WTC11 (cell line): ENCODE measurements around the gene LPCAT1. TPM values are rescaled to one million over a fixed set of nuclear protein-coding genes. Genes with fewer than 3 reads are reported as not detected.

Experiments
- ATAC-seq: fragments of 200-7000 bp; cut with Tn5 transposase; 2 replicates; pipeline ENCODE4 v1.10.0; 2021; ENCODE audit warnings: mild to moderate bottlenecking, moderate library complexity
- CTCF ChIA-PET: fragments of 300-600 bp; sonication (Branson Sonifier 250); formaldehyde crosslinking; loops from one replicate; lab custom pipeline; 2021; ENCODE audit warnings: antibody characterized with exemption; lab: Charles Lee
- POLR2A ChIA-PET: fragments of 350-600 bp; sonication (Branson Sonifier 250); formaldehyde crosslinking; loops from one replicate; lab custom pipeline; 2021; ENCODE audit warnings: antibody characterized with exemption; lab: Charles Lee
- DNase-seq: peaks from one replicate; pipeline ENCODE4 v3.0.0; 2021; ENCODE audit warnings: low spot score
- H3K27ac Mint-ChIP-seq: 2 replicates; pipeline ENCODE4 v1.8.0; 2021; ENCODE audit warnings: mixed read lengths
- H3K27me3 Mint-ChIP-seq: 2 replicates; pipeline ENCODE4 v1.8.0; 2021; ENCODE audit warnings: low read depth, mild to moderate bottlenecking, moderate library complexity, mixed read lengths
- H3K36me3 Mint-ChIP-seq: 2 replicates; pipeline ENCODE4 v1.8.0; 2021; ENCODE audit warnings: mixed read lengths
- H3K4me1 Mint-ChIP-seq: 2 replicates; pipeline ENCODE4 v1.8.0; 2022; ENCODE audit warnings: mixed read lengths
- H3K4me3 Mint-ChIP-seq: 2 replicates; pipeline ENCODE4 v1.8.0; 2021; ENCODE audit warnings: mild to moderate bottlenecking, moderate library complexity, mixed read lengths
- H3K9me3 Mint-ChIP-seq: 2 replicates; pipeline ENCODE4 v1.8.0; 2021; ENCODE audit warnings: mixed read lengths
- ATF2 ChIP-seq: sonication (generic); formaldehyde crosslinking; IDR thresholded peaks from 2 replicates; pipeline ENCODE4 v1.8.1; 2022; ENCODE audit warnings: low read depth, missing genetic modification reagents, borderline replicate concordance
- CREM ChIP-seq: sonication (generic); formaldehyde crosslinking; IDR thresholded peaks from 2 replicates; pipeline ENCODE4 v1.8.1; 2022; ENCODE audit warnings: mild to moderate bottlenecking, missing genetic modification reagents, moderate library complexity
- ERG ChIP-seq: fragments of 250-450 bp; sonication (Bioruptor Pico); IDR thresholded peaks from 2 replicates; pipeline ENCODE4 v1.8.0; 2021; ENCODE audit warnings: mild to moderate bottlenecking
- ESRRA ChIP-seq: sonication (generic); formaldehyde crosslinking; IDR thresholded peaks from 2 replicates; pipeline ENCODE4 v1.8.1; 2022; ENCODE audit warnings: mild to moderate bottlenecking, missing genetic modification reagents, borderline replicate concordance
- FOXK1 ChIP-seq: sonication (generic); formaldehyde crosslinking; IDR thresholded peaks from 2 replicates; pipeline ENCODE4 v1.8.0; 2022; ENCODE audit warnings: mild to moderate bottlenecking, moderate library complexity, missing genetic modification reagents
- HMGA2 ChIP-seq: fragments of 250-450 bp; sonication (Bioruptor Pico); IDR thresholded peaks from 2 replicates; pipeline ENCODE4 v1.4.0; 2021; ENCODE audit warnings: mild to moderate bottlenecking, moderate library complexity
- HMGXB4 ChIP-seq: sonication (generic); formaldehyde crosslinking; IDR thresholded peaks from 2 replicates; pipeline ENCODE4 v1.8.1; 2023; ENCODE audit warnings: mild to moderate bottlenecking, moderate library complexity, missing genetic modification reagents
- IRF2 ChIP-seq: sonication (generic); formaldehyde crosslinking; IDR thresholded peaks from 2 replicates; pipeline ENCODE4 v1.8.0; 2022; ENCODE audit warnings: low read depth, missing genetic modification reagents, borderline replicate concordance
- NR1H2 ChIP-seq: sonication (generic); formaldehyde crosslinking; IDR thresholded peaks from 2 replicates; pipeline ENCODE4 v1.9.0; 2021; ENCODE audit warnings: mild to moderate bottlenecking, moderate library complexity, missing genetic modification reagents
- NR3C1 ChIP-seq: sonication (generic); formaldehyde crosslinking; conservative IDR thresholded peaks from 2 replicates; pipeline ENCODE4 v1.8.1; 2023; ENCODE audit warnings: low read depth, mild to moderate bottlenecking, missing genetic modification reagents
- OVOL2 ChIP-seq: fragments of 250-450 bp; sonication (Bioruptor Pico); IDR thresholded peaks from 2 replicates; pipeline ENCODE4 v1.9.0; 2021; ENCODE audit warnings: mild to moderate bottlenecking, borderline replicate concordance
- RORB ChIP-seq: fragments of 250-450 bp; sonication (Bioruptor Pico); IDR thresholded peaks from 2 replicates; pipeline ENCODE4 v1.9.0; 2021; ENCODE audit warnings: mild to moderate bottlenecking
- SP1 ChIP-seq: sonication (generic); formaldehyde crosslinking; conservative IDR thresholded peaks from 2 replicates; pipeline ENCODE4 v1.8.1; 2022; ENCODE audit warnings: missing genetic modification reagents
- TP53 ChIP-seq: sonication (generic); formaldehyde crosslinking; IDR thresholded peaks from 2 replicates; pipeline ENCODE4 v1.8.1; 2023; ENCODE audit warnings: mild to moderate bottlenecking, missing genetic modification reagents
- ZMAT4 ChIP-seq: fragments of 250-450 bp; sonication (Bioruptor Pico); IDR thresholded peaks from 2 replicates; pipeline ENCODE4 v1.9.0; 2021; ENCODE audit warnings: mild to moderate bottlenecking
- ZNF396 ChIP-seq: fragments of 250-450 bp; sonication (Bioruptor Pico); IDR thresholded peaks from 2 replicates; pipeline ENCODE4 v1.8.0; 2021; ENCODE audit warnings: mild to moderate bottlenecking, moderate library complexity, borderline replicate concordance
- ZNF512 ChIP-seq: sonication (generic); formaldehyde crosslinking; IDR thresholded peaks from 2 replicates; pipeline ENCODE4 v1.8.1; 2022; ENCODE audit warnings: missing genetic modification reagents, borderline replicate concordance
- total RNA-seq: library from RNA; stranded (reverse); gene quantifications from 3 replicates; pipeline ENCODE4 v1.2.3, GENCODE V29; 2021
- TF ChIP-seq, protein P1 (sequence below): fragments of 250-450 bp; sonication (Bioruptor Pico); conservative IDR thresholded peaks from 2 replicates; pipeline ENCODE4 v1.9.0; 2021; ENCODE audit warnings: mild to moderate bottlenecking
- TF ChIP-seq, protein P2 (sequence below): sonication (generic); formaldehyde crosslinking; IDR thresholded peaks from 2 replicates; pipeline ENCODE4 v1.8.0; 2023; ENCODE audit warnings: mild to moderate bottlenecking, missing genetic modification reagents
- TF ChIP-seq, protein P3 (sequence below): sonication (generic); formaldehyde crosslinking; IDR thresholded peaks from 2 replicates; pipeline ENCODE4 v1.8.1; 2023; ENCODE audit warnings: mild to moderate bottlenecking, missing genetic modification reagents, moderate library complexity

LPCAT1 gene
- total RNA-seq, 1 experiment from 2014 or later, result 206 TPM

GRCh38 chr5:1520791-1521453 lies 2.8 kb downstream of the LPCAT1 start (continued):
- TF ChIP-seq ZNF512 (no peak), FOXK1 (CRISPR knock-in tag) (no peak), ZMAT4 (CRISPR knock-in tag) (no peak), OVOL2 (CRISPR knock-in tag) (no peak), HMGA2 (CRISPR knock-in tag) (no peak), ATF2 (CRISPR knock-in tag) (no peak), ERG (CRISPR knock-in tag) (no peak), NR3C1 (CRISPR knock-in tag) (no peak)

DNA sequence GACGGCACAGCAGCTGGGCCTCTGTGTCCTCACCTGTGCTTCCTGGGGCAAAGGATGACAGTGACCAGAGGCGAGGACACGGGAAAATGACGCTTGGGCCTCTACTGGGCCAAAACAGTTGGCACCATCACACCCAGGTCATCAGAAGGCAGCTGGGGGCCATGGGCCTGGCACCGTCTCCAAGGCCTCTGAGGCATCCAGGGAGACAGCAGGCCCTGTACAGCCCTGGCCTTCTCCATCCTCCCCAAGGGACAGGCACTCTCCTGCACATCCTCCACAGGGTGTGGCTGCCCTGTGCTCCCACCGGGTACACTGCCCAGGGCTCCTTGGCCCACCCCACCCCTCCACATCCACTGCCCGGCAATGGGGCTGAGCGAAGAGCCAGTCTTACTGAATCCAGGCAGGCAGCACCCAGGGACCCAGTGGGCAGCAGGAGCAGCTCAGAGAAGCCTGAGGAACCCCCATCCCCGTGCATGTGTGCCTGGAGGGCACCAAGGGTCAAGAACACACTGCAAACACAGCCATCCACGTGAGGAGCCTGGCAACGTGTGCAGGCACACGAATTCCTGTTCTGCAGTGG lies 4.0 kb downstream of the LPCAT1 start:
- H3K36me3 Mint-ChIP-seq, result peaks cover 21% of the 10 kb centered on the region
- DNase-seq (no peak), ATAC-seq (no peak)
- H3K27me3 Mint-ChIP-seq, result no peaks in the 10 kb centered on the region
- peaks cover 65% of the 10 kb centered on the region for H3K4me1 Mint-ChIP-seq
- TF ChIP-seq CREM (CRISPR knock-in tag) (no peak), ESRRA (no peak), NR1H2 (CRISPR knock-in tag) (no peak), HMGXB4 (CRISPR knock-in tag) (no peak)
- TF ChIP-seq, protein P1, sequence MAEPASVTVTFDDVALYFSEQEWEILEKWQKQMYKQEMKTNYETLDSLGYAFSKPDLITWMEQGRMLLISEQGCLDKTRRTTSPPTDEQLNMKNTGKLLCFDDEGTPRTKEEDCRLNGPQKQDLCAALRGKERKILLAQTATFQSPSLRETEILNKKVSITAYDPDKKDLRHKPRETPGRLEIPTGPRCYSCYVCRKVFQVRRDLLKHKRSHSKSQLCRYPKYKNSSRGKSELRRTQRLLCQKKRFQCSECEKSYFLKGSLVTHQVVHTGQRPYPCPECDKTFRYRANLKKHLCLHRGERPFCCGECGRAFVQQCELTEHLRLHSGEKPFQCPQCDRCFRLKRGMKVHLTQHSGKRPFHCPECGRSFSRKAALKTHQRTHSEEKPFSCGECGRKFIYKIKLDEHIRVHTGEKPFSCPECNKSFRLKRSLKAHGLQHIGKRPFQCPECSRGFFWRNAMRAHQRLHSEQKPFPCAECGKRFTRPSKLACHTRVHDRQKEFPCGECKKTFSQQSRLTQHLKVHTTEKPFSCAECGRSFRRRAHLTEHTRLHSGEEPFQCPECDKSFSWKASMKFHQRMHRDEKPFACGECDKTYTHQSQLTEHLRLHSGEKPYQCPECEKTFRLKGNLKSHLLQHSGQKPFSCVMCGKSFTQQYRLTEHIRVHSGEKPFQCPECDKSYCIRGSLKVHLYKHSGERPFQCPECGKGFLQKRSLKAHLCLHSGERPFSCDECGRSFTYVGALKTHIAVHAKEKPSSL (CRISPR knock-in tag), result no peak
- no peaks in the 10 kb centered on the region for H3K9me3 Mint-ChIP-seq
- H3K4me3 Mint-ChIP-seq, result no peak overlapping the region
- ChIA-PET POLR2A (no interaction called here), CTCF (no interaction called here)
- peak overlapping the region; percentile 89; the same call in 1 of the 2 replicates for H3K27ac Mint-ChIP-seq

DNA sequence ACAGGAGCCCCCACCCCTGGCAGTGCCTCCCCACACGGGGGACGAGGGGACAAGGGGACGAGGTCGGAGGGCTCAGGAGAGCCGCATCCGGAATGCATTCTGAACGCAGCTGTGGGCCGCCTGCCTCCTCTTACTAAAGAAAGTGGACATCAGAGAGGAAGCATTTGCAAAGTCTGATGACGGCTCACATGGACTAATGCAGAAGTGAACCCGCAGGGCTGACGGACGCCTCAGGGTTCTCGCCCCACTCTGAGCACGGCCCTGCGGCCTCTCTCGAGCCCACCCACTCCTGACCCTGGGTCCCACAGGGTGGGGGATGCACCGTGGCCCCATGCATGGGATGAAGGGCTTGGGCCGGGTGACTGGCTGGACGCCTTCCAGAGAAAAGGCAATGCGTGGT lies 5.9 kb downstream of the LPCAT1 start:
- no peak for ATAC-seq
- ChIA-PET CTCF (interaction anchor here (1.5 kb wide), 1 partner anchor 14 kb away, joined by 3 read pairs; no protein-coding TSS in a partner anchor), POLR2A (interaction anchor here (0.6 kb wide), 1 partner anchor 1477 kb away, joined by 3 read pairs; no protein-coding TSS in a partner anchor)
- H3K4me3 Mint-ChIP-seq, result no peak overlapping the region
- H3K9me3 Mint-ChIP-seq, result no peaks in the 10 kb centered on the region
- peaks cover 24% of the 10 kb centered on the region for H3K36me3 Mint-ChIP-seq
- peak; percentile 10 for DNase-seq
- H3K27me3 Mint-ChIP-seq, result no peaks in the 10 kb centered on the region
- no peak overlapping the region; the same call in 1 of the 2 replicates for H3K27ac Mint-ChIP-seq
- peaks cover 84% of the 10 kb centered on the region for H3K4me1 Mint-ChIP-seq
- TF ChIP-seq SP1 (CRISPR knock-in tag) (no peak), IRF2 (CRISPR knock-in tag) (no peak), NR3C1 (CRISPR knock-in tag) (no peak), ZNF396 (CRISPR knock-in tag) (no peak), TP53 (no peak), RORB (CRISPR knock-in tag) (no peak)
- TF ChIP-seq, protein P2, sequence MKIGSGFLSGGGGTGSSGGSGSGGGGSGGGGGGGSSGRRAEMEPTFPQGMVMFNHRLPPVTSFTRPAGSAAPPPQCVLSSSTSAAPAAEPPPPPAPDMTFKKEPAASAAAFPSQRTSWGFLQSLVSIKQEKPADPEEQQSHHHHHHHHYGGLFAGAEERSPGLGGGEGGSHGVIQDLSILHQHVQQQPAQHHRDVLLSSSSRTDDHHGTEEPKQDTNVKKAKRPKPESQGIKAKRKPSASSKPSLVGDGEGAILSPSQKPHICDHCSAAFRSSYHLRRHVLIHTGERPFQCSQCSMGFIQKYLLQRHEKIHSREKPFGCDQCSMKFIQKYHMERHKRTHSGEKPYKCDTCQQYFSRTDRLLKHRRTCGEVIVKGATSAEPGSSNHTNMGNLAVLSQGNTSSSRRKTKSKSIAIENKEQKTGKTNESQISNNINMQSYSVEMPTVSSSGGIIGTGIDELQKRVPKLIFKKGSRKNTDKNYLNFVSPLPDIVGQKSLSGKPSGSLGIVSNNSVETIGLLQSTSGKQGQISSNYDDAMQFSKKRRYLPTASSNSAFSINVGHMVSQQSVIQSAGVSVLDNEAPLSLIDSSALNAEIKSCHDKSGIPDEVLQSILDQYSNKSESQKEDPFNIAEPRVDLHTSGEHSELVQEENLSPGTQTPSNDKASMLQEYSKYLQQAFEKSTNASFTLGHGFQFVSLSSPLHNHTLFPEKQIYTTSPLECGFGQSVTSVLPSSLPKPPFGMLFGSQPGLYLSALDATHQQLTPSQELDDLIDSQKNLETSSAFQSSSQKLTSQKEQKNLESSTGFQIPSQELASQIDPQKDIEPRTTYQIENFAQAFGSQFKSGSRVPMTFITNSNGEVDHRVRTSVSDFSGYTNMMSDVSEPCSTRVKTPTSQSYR (CRISPR knock-in tag), result no peak
- TF ChIP-seq, protein P3, sequence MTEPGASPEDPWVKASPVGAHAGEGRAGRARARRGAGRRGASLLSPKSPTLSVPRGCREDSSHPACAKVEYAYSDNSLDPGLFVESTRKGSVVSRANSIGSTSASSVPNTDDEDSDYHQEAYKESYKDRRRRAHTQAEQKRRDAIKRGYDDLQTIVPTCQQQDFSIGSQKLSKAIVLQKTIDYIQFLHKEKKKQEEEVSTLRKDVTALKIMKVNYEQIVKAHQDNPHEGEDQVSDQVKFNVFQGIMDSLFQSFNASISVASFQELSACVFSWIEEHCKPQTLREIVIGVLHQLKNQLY (CRISPR knock-in tag), result no peak
